ENCODE data around the gene TBC1D3B.

DNA sequence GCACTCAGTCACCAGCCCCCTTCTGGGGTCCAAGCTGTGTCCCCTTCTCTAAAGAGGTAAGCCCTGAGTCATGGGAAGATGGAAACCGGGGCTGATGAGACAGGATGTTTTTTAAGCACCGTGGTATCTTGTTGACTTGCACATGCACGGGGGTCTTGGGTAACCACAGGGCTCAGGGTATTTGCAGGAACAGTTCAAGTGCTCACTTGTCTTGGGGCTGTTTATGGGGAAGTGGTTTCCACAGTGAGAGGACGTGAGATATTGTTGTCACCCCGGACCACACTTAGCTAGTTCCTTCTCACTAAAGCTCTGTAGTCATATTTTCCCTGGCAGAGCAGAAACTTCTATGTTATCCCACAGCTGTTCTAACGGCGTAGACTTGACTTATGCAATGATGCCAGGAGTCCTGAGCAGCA lies 12.5 kb upstream of the TBC1D3B start:
- TF ChIP-seq, protein P1, sequence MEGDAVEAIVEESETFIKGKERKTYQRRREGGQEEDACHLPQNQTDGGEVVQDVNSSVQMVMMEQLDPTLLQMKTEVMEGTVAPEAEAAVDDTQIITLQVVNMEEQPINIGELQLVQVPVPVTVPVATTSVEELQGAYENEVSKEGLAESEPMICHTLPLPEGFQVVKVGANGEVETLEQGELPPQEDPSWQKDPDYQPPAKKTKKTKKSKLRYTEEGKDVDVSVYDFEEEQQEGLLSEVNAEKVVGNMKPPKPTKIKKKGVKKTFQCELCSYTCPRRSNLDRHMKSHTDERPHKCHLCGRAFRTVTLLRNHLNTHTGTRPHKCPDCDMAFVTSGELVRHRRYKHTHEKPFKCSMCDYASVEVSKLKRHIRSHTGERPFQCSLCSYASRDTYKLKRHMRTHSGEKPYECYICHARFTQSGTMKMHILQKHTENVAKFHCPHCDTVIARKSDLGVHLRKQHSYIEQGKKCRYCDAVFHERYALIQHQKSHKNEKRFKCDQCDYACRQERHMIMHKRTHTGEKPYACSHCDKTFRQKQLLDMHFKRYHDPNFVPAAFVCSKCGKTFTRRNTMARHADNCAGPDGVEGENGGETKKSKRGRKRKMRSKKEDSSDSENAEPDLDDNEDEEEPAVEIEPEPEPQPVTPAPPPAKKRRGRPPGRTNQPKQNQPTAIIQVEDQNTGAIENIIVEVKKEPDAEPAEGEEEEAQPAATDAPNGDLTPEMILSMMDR (IDR thresholded peaks at IDR 0.05), result no peak
- no peak for TF ChIP-seq EP300 (IDR thresholded peaks at IDR 0.05)
- no peak for TF ChIP-seq POLR2A (IDR thresholded peaks at IDR 0.05; ENCODE audit: low read depth)

All from esophagus muscularis mucosa (tissue), 4 donors.